ENCODE measurements around the gene ZCCHC7. TPM values are rescaled to one million over a fixed set of nuclear protein-coding genes. Genes with fewer than 3 reads are reported as not detected.

ZCCHC7 gene
- total and polyA plus RNA-seq, 9 of the 15 experiments (the other 6 are each of a cell fraction or from before 2014, with no cell fraction given): 34.1 to 68.9 (median 48.8) TPM

GRCh38 chr9:37079370-37080164, 40.8 kb upstream of the ZCCHC7 start (continued):
- TF ChIP-seq ZNF609 (CRISPR knock-in tag; IDR thresholded peaks at IDR 0.05; ENCODE audit: borderline replicate concordance) (no peak), KDM5B (IDR thresholded peaks at IDR 0.05; ENCODE audit: insufficient replicate concordance, low read depth, low read length) (peak; percentile 58), RNF2 (IDR thresholded peaks at IDR 0.05) (peak; percentile 89), CCNT2 (IDR thresholded peaks at IDR 0.05; ENCODE audit: borderline replicate concordance, extremely low read depth, insufficient read length, low read depth, low read length) (peak; percentile 57), KLF16 (IDR thresholded peaks at IDR 0.05) (no peak), GTF3C2 (IDR thresholded peaks at IDR 0.05; ENCODE audit: borderline replicate concordance, extremely low read depth, insufficient read length) (no peak), ZNF24 (IDR thresholded peaks at IDR 0.05) (no peak), HDAC1 (IDR thresholded peaks at IDR 0.05) (peak in 1 of 2 experiments; percentile 70; a peak in 2 of 4 replicates), TAF7 (tag; IDR thresholded peaks at IDR 0.05) (no peak), BRF2 (IDR thresholded peaks at IDR 0.05; ENCODE audit: borderline replicate concordance, insufficient read depth, insufficient read length) (no peak), GATAD2B (IDR thresholded peaks at IDR 0.05; ENCODE audit: borderline replicate concordance) (no peak), PHF21A (IDR thresholded peaks at IDR 0.05; ENCODE audit: borderline replicate concordance, low read depth) (no peak), NFYB (IDR thresholded peaks at IDR 0.05; ENCODE audit: extremely low read depth, insufficient read length) (no peak), THRA (IDR thresholded peaks at IDR 0.05) (no peak), SMARCA5 (IDR thresholded peaks at IDR 0.05) (no peak), CEBPG (CRISPR knock-in tag; IDR thresholded peaks at IDR 0.05) (0 out of 2 replicates have a peak, but pooled peaks have one; percentile 11), CEBPG (tag; conservative IDR thresholded peaks at IDR 0.05 in 1 of 2, IDR thresholded peaks at IDR 0.05 in 1 of 2) (no peak)
